AG10803 (cell line): ENCODE data around the gene IL1R1.

Source experiments
- DNase-seq: peaks from one replicate; pipeline ENCODE4 v3.0.0; 2010; ENCODE audit warnings: low read depth
- H3K4me3 ChIP-seq: 2 replicates; pipeline ENCODE4 v1.5.1; 2011; ENCODE audit warnings: mild to moderate bottlenecking, low read length, control low read depth
- CTCF ChIP-seq: conservative IDR thresholded peaks from 2 replicates; pipeline ENCODE4 v1.5.1; 2011; ENCODE audit warnings: mild to moderate bottlenecking, low read length, control low read depth, inconsistent platforms

The IL1R1 gene

GRCh38 chr2:102112271-102112670 lies 30.3 kb upstream of the IL1R1 start:
- no peak for TF ChIP-seq CTCF
- no peak overlapping the region for H3K4me3 ChIP-seq
- no peak for DNase-seq

GRCh38 chr2:102112692-102113665 lies 29.6 kb upstream of the IL1R1 start:
- H3K4me3 ChIP-seq: no peak overlapping the region
- no peak for TF ChIP-seq CTCF
- peak; percentile 69 for DNase-seq

- H3K4me3 ChIP-seq: no peak overlapping the region
- DNase-seq: peak; percentile 84
- no peak for TF ChIP-seq CTCF
Observed at GRCh38 chr2:102114290-102114721, 28.2 kb upstream of the IL1R1 start.

GRCh38 chr2:102114851-102115497 lies 27.6 kb upstream of the IL1R1 start:
- H3K4me3 ChIP-seq: no peak overlapping the region
- TF ChIP-seq CTCF: no peak
- no peak for DNase-seq

GRCh38 chr2:102116630-102117471 lies 25.7 kb upstream of the IL1R1 start:
- DNase-seq: no peak
- H3K4me3 ChIP-seq: no peak overlapping the region

GRCh38 chr2:102117472-102117858 lies 25.1 kb upstream of the IL1R1 start:
- H3K4me3 ChIP-seq: no peak overlapping the region
- DNase-seq: no peak
- no peak for TF ChIP-seq CTCF

More at GRCh38 chr2:102116630-102117471, 25.7 kb upstream of the IL1R1 start:
- no peak for TF ChIP-seq CTCF
